ENCODE measurements around the gene STARD5. TPM values are rescaled to one million over a fixed set of nuclear protein-coding genes. Genes with fewer than 3 reads are reported as not detected.

Gene STARD5
- total RNA-seq, 2 experiments from 2014 or later, result 4.8 to 5.2 TPM

- Mint-ChIP-seq H3K36me3 (peaks cover 16% of the 10 kb centered on the region), H3K27me3 (no peaks in the 10 kb centered on the region), H3K9me3 (ENCODE audit: low read depth) (peaks cover 8% of the 10 kb centered on the region), H3K27ac (no peak overlapping the region), H3K4me1 (peaks cover 18% of the 10 kb centered on the region), H3K4me3 (no peak overlapping the region)
- CTCF ChIA-PET, result interaction anchor here (1.1 to 2.6 kb wide), 2 partner anchors 11 to 15 kb away, joined by 3 to 10 read pairs; no protein-coding TSS in a partner anchor
- ATAC-seq (no peak), DNase-seq (no peak)
Measured at GRCh38 chr15:81281456-81281735, 42.5 kb downstream of the STARD5 start.

- Mint-ChIP-seq H3K4me1 (peaks cover 15% of the 10 kb centered on the region), H3K9me3 (ENCODE audit: low read depth) (peaks cover 8% of the 10 kb centered on the region), H3K27ac (no peak overlapping the region), H3K36me3 (peaks cover 16% of the 10 kb centered on the region), H3K27me3 (no peaks in the 10 kb centered on the region), H3K4me3 (no peak overlapping the region)
- CTCF ChIA-PET, result interaction anchor here (0.7 to 6.6 kb wide), 7 partner anchors 11 to 54 kb away, joined by 3 to 77 read pairs (median 4); no protein-coding TSS in a partner anchor
- no peak for ATAC-seq
- DNase-seq, result no peak
Measured at GRCh38 chr15:81280696-81281455, 43.1 kb downstream of the STARD5 start.

GRCh38 chr15:81279621-81280485, 44.1 kb downstream of the STARD5 start:
- Mint-ChIP-seq H3K9me3 (ENCODE audit: low read depth) (peaks cover 8% of the 10 kb centered on the region), H3K4me3 (no peak overlapping the region), H3K27me3 (no peaks in the 10 kb centered on the region), H3K36me3 (peaks cover 16% of the 10 kb centered on the region), H3K27ac (no peak overlapping the region), H3K4me1 (peaks cover 15% of the 10 kb centered on the region)
- DNase-seq (no peak), ATAC-seq (no peak)
- CTCF ChIA-PET, result interaction anchor here (0.7 to 6.6 kb wide), 5 partner anchors 13 to 55 kb away, joined by 3 to 77 read pairs (median 4); no protein-coding TSS in a partner anchor

GRCh38 chr15:81278306-81279029, 45.5 kb downstream of the STARD5 start:
- ATAC-seq, result no peak
- H3K9me3 Mint-ChIP-seq (ENCODE audit: low read depth), result peaks cover 8% of the 10 kb centered on the region
- no peak overlapping the region for H3K27ac Mint-ChIP-seq
- no peak overlapping the region for H3K4me3 Mint-ChIP-seq
- DNase-seq, result no peak
- peaks cover 16% of the 10 kb centered on the region for H3K4me1 Mint-ChIP-seq
- H3K27me3 Mint-ChIP-seq, result no peaks in the 10 kb centered on the region
- peaks cover 16% of the 10 kb centered on the region for H3K36me3 Mint-ChIP-seq
- CTCF ChIA-PET, result interaction anchor here (1.1 to 6.6 kb wide), 5 partner anchors 9 to 120 kb away, joined by 3 to 77 read pairs (median 5); no protein-coding TSS in a partner anchor

- no peak for ATAC-seq
- CTCF ChIA-PET, result interaction anchor here (1.1 to 6.6 kb wide), 4 partner anchors 9 to 121 kb away, joined by 3 to 77 read pairs (median 4); no protein-coding TSS in a partner anchor
- Mint-ChIP-seq H3K27ac (no peak overlapping the region), H3K36me3 (peaks cover 16% of the 10 kb centered on the region), H3K27me3 (no peaks in the 10 kb centered on the region), H3K4me1 (peaks cover 16% of the 10 kb centered on the region), H3K9me3 (ENCODE audit: low read depth) (peaks cover 8% of the 10 kb centered on the region), H3K4me3 (no peak overlapping the region)
- no peak for DNase-seq
Measured at GRCh38 chr15:81277851-81278250, 46.1 kb downstream of the STARD5 start.

GRCh38 chr15:81276967-81277366, 47.0 kb downstream of the STARD5 start:
- no peak for ATAC-seq
- Mint-ChIP-seq H3K36me3 (peaks cover 16% of the 10 kb centered on the region), H3K27me3 (no peaks in the 10 kb centered on the region), H3K9me3 (ENCODE audit: low read depth) (peaks cover 8% of the 10 kb centered on the region), H3K4me3 (no peak overlapping the region), H3K4me1 (peaks cover 16% of the 10 kb centered on the region), H3K27ac (no peak overlapping the region)
- CTCF ChIA-PET, result interaction anchor here (0.9 to 6.6 kb wide), 3 partner anchors 10 to 169 kb away, joined by 3 to 77 read pairs (median 11); no protein-coding TSS in a partner anchor
- no peak for DNase-seq

- peaks cover 16% of the 10 kb centered on the region for H3K4me1 Mint-ChIP-seq
- no peak overlapping the region for H3K27ac Mint-ChIP-seq
- H3K9me3 Mint-ChIP-seq (ENCODE audit: low read depth), result peaks cover 8% of the 10 kb centered on the region
- no peak for DNase-seq
- CTCF ChIA-PET, result interaction anchor here (0.6 to 6.6 kb wide), 30 partner anchors 9 to 1880 kb away, joined by 3 to 77 read pairs (median 6); partner anchors contain the start of gene STARD5
- no peak overlapping the region for H3K4me3 Mint-ChIP-seq
- ATAC-seq, result no peak
- H3K36me3 Mint-ChIP-seq, result peaks cover 16% of the 10 kb centered on the region
- H3K27me3 Mint-ChIP-seq, result no peaks in the 10 kb centered on the region
Measured at GRCh38 chr15:81275711-81276392, 48.1 kb downstream of the STARD5 start.

- Mint-ChIP-seq H3K4me1 (peaks cover 16% of the 10 kb centered on the region), H3K4me3 (no peak overlapping the region), H3K36me3 (peaks cover 16% of the 10 kb centered on the region), H3K27ac (peak overlapping the region; percentile 45), H3K9me3 (ENCODE audit: low read depth) (peaks cover 8% of the 10 kb centered on the region), H3K27me3 (no peaks in the 10 kb centered on the region)
- ATAC-seq (peak; percentile 90), DNase-seq (peak; percentile 88)
- CTCF ChIA-PET, result interaction anchor here (0.6 to 6.6 kb wide), 35 partner anchors 8 to 1881 kb away, joined by 3 to 77 read pairs (median 6); partner anchors contain the start of gene STARD5
Measured at GRCh38 chr15:81274931-81275707, 48.8 kb downstream of the STARD5 start.

GRCh38 chr15:81274255-81274654, 49.7 kb downstream of the STARD5 start:
- ATAC-seq (no peak), DNase-seq (no peak)
- Mint-ChIP-seq H3K4me1 (peaks cover 20% of the 10 kb centered on the region), H3K4me3 (no peak overlapping the region), H3K27me3 (no peaks in the 10 kb centered on the region), H3K9me3 (ENCODE audit: low read depth) (peaks cover 8% of the 10 kb centered on the region), H3K36me3 (peaks cover 16% of the 10 kb centered on the region), H3K27ac (no peak overlapping the region)
- CTCF ChIA-PET, result interaction anchor here (0.9 to 6.6 kb wide), 19 partner anchors 7 to 304 kb away, joined by 3 to 77 read pairs (median 12); partner anchors contain the start of gene STARD5

- Mint-ChIP-seq H3K27ac (no peak overlapping the region), H3K9me3 (ENCODE audit: low read depth) (peaks cover 8% of the 10 kb centered on the region), H3K27me3 (no peaks in the 10 kb centered on the region), H3K4me3 (no peak overlapping the region), H3K4me1 (peaks cover 24% of the 10 kb centered on the region), H3K36me3 (peaks cover 15% of the 10 kb centered on the region)
- ATAC-seq, result no peak
- CTCF ChIA-PET, result interaction anchor here (0.9 to 6.6 kb wide), 14 partner anchors 7 to 304 kb away, joined by 3 to 77 read pairs (median 14); partner anchors contain the start of gene STARD5
- DNase-seq, result no peak
Measured at GRCh38 chr15:81273855-81274254, 50.1 kb downstream of the STARD5 start.

GRCh38 chr15:81273200-81273599, 50.7 kb downstream of the STARD5 start:
- no peaks in the 10 kb centered on the region for H3K27me3 Mint-ChIP-seq
- DNase-seq, result no peak

More at GRCh38 chr15:81273200-81273599, 50.7 kb downstream of the STARD5 start:
- peaks cover 7% of the 10 kb centered on the region for H3K9me3 Mint-ChIP-seq (ENCODE audit: low read depth)
- CTCF ChIA-PET, result interaction anchor here (1.0 to 5.2 kb wide), 6 partner anchors 11 to 131 kb away, joined by 6 to 59 read pairs (median 14); no protein-coding TSS in a partner anchor
- ATAC-seq, result no peak
- no peak overlapping the region for H3K4me3 Mint-ChIP-seq
- H3K36me3 Mint-ChIP-seq, result peaks cover 13% of the 10 kb centered on the region
- H3K27ac Mint-ChIP-seq, result no peak overlapping the region
- peaks cover 27% of the 10 kb centered on the region for H3K4me1 Mint-ChIP-seq
